ENCODE results near the gene DCUN1D2.
"Not testable (repeated sequence)": the region's sequence is repeated elsewhere in the genome, so short reads cannot be mapped to it uniquely, and the experiment has no call there.

Gene DCUN1D2

DNA sequence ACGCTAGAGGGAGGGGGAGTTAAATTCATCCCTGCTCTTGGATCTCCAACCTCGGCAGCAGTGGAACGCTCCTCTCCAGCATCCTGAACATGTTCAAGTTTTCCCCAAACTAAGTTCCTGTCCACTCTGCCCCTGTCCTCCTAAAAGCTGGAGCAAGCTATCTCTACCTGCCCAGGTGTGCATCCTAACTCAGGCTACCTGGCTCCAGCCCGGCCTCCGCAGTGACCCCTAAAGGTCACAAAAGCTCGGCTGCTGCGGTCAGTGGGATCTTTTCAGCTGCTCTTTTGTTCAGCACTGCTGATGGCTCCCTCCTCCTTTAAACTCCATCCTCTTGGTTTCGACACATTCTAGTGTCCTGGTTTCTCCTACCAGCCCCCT lies 1.4 kb downstream of the DCUN1D2 start:
- peak; percentile 80 for DNase-seq

DNA sequence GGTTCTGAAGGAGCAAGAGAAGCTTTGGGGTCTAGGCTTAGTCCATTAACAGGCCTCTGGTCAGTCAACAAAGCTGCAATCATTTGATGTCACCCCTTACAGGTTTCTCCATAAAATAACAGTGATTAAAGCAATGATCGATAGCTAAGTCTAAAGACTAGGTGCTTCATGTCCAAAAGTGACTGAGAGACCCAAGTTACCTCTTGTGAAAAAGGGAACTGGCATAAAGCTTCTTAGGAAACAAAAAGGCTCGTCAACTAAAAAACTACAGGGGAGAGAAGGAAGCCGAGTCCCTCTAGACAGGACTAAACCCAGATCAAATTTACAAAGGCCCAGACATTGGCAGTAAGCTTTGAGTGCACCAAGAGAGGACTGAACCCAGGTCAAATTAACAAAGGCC lies 2.2 kb downstream of the DCUN1D2 start:
- DNase-seq: no peak

DNA sequence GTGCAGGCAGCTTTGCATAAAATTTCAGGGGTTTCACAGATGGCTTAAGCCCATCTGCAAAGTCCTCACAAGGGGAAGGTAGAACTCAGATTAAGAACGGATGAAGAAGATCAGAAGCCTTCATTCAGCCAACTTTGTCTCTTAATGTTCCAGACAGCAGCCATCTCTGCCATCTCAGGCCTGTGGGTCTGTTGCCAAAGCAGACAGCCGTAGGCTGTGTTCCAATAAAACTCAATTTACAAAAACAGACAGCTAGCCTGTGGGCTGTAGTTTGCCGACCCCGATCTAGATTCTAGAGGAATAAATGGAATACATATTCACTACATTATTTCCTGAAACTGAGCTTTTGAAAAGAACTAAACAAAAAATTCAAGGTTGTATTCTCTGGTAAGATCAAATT lies 3.8 kb downstream of the DCUN1D2 start:
- no peak for DNase-seq

DNA sequence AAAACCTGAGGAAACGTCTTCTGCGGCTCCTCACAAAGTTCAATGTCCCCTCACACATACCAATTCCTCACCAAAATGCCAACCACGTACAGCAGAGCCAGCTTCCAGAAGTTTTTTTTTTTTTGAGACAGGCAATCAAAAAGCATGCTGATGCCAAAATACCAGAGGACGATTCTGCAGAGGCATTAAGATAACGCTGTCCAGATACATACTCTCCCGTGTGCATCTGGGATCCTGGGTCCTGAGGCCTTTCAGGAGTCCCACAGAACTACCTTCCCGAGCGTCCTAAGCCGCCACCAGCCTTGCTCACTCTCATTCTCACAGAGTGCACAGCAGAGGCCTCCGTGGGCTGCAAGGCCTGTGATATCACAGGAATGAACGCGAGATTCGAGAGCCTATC lies 5.0 kb downstream of the DCUN1D2 start:
- no peak for DNase-seq

DNA sequence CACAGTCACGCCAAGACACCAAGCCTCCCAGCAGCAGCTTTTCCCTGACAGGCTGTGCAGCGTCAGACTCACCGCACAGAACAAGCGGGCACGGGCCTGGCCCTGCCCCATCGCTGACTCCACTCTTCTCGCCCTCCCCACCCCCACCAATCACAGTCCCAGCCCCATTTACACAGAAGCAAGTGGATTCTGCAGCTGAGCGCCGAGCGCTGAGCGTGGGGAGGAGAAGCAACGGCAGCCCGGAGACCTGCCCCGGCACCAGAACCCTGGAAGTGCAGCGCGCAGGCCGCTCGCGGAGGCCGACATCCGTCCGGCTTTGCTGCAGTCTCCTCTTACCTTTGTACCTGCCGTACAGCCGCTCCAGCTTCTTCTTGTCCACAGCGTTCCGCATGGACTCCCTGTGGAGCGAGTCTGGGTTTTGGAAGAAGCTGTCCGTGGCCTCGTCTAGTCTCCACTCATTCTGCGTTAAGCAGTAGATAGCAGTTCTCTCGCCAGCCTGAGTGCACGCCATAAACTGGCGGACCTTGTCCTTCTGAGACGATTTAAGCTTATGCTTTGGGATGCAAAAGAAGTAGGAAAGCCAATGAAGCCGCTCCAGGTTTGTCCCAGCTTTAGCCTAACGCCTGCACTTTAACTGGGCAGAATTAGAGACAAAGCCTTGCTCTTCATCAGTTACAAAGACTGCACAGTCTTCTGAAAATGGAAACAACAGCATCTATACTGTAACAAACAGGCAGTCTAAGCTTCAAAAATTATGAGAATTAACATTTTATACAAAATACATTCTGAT lies 6.8 kb downstream of the DCUN1D2 start:
- no peak for DNase-seq

DNA sequence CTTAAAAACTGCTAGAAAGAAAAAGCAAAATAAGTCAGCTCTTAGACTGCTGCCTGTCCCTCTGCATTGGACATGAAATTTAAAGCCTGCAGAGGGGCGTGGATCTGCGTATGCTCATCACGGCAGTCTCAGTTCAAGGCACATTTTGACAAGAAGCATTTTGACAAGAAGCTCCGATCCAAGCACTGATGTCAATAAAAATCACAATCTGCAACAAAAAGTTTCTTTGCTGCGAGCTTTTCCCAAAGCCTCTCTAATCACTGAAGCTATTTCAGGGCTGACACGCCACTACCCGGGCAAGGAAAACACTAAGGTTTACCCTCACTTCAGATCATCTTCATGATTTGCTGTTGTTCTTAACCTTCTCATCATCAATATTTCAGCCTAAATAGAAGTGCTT lies 7.4 kb downstream of the DCUN1D2 start:
- DNase-seq: no peak

DNA sequence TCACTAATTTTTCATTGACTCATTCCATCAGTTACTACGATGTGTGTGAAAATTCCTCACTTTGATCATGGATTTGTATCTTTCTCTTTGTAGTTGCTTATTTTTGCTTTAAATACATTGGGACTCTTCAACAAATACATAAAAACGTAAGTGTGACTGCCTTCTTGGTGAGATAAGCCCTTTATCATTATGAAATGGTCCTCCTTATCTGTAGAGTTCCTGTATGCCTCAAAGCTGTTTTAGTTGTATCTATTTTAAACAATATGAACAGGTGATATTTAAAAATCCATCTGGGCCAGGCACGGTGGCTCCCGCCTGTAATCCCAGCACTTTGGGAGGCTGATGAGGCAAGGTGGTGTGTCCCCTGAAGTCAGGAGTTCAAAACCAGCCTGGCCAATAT lies 11.3 kb downstream of the DCUN1D2 start:
- no peak for DNase-seq

DNA sequence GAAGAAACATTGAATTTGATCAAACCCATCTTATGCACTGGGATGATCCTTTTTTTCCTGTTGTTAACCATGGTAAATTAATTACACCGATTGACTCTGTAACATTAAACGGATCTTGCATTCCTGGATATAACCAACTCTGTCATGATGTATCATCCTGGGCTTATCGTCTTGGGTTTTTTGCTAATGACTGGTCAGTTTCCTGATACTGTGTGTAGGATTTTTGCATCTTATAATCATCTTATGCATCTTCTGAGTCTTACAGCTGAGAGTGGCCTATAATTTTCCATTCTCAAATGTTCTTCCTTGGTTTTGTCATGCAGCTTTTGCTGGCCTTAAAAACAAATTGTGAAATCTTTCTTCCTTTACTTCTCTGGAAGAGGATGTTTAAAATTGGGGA lies 12.8 kb downstream of the DCUN1D2 start:
- DNase-seq: no peak

DNA sequence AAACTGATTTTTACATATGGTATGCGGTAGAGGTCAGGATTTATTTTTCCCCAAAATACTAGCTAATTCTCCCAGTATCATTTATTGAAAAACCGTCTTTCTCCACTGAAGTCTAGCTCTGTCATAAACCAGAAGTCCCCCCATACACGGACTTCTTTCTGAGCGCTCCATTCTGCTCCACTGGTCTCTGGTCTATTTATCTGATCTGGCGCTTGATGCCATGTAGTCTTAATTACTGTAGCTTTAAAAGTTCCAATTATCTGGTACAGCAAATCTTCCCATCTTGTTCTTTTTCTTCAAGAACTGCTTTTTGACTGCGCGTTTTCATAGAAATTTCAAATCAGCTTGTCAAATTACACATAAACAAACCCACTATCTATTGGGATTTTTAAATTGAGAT lies 13.7 kb downstream of the DCUN1D2 start:
- DNase-seq: no peak

DNA sequence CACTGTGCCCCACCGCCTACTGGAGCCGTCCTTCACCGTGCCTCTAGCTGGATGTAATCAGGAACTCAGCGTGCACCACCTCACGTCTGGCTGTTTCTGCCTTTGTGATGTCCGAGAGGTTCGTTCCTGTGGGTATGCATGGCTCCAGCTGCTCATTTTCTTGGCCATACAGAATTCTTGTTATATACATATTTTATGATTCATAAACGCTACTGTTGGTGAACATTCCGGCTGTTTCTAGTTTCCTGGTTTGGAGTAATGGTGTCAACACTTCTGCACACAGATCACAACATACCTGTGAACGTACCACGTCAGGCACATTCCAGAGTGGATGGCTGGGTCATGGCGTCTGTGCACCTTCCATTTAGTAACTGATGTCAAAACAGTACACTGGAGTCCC lies 14.6 kb downstream of the DCUN1D2 start:
- no peak for DNase-seq

DNA sequence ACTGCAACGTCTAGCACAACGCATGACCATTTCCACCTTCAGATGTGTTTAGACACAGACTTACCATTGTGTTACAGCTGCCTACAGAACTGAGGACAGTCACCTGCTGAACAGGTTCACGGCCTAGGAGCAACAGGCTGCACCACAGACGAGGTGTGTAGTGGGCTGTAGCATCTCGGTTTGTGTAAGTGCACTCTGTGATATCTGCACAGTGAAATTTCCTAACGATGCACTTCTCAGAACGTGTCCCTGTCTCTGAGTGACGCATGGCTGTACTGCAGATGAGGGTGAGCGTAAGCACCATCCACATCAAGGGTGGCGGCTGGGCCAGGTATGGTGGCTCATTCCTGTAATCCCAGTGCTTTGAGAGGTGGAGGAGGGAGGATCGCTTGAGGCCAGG lies 15.2 kb downstream of the DCUN1D2 start:
- DNase-seq: no peak

DNA sequence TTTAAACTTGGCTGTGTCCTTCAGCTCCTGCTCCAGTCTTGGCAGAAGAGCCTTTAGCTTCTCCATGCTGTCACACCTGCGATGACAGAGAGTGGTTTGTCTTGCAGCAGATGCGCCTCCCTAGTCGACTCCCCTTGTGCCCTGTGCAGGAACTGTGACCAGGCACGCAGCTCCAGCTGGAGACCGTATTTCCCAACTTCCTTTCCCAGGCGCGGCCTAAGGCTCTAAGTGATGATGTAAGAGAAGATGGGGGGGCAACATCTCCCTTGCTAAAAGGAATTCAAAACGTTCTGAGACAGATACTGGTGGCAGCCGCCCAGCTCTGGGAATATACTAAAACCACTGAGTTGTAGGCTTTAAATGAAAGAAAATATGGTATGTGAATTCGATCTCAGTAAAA lies 16.3 kb downstream of the DCUN1D2 start:
- no peak for DNase-seq

DNA sequence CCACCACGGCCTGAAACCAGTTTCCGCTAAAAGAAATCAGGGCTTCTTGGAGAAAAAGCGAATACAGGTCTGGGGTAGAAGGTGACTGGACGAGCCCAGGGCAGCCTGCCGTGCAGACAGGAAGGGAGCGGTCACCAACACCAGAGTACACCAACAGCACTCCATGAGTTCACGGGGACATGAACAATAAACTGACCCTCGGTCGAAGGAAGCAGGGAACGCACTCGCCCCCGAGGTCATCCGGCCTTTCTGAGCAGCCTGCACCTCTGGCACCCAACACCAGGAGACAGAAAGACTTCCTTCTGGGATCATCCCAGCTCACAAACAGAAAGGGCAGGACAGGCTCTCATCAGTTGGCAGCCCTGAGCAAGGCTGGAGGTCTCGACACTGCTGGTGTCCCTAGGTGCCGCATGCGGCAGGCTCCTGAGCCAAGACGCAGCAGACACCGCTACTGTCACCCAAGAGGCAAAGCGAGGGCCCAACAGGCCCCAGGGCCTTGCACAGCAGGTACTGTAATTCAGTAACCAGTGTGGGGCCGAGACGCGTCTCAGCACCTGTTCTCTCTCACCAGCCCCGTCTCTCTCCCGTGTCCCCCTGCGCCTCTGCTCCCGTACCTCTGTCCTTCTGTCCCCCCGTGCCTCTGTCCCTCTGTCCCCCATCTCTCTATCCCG lies 18.0 kb downstream of the DCUN1D2 start:
- no peak for DNase-seq

DNA sequence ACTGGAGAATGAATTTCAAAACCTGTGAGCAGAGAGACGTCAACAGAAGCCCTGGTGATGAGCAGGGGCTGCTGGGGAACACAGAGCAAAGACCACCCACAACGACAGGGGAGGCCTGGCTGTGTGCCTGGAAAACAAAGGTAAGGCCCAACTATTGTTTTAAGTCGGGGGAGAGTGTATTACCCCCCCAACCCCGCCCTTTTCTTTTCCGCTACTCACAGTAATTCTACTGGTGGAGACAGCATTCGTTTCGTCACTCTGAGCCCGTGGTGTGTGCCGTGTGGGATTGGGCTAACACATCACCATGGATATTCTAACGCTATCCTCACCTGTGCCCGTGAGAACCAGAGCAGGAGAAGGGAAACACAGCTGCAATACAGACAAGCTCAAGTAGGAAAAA lies 18.7 kb downstream of the DCUN1D2 start:
- DNase-seq: no peak

DNA sequence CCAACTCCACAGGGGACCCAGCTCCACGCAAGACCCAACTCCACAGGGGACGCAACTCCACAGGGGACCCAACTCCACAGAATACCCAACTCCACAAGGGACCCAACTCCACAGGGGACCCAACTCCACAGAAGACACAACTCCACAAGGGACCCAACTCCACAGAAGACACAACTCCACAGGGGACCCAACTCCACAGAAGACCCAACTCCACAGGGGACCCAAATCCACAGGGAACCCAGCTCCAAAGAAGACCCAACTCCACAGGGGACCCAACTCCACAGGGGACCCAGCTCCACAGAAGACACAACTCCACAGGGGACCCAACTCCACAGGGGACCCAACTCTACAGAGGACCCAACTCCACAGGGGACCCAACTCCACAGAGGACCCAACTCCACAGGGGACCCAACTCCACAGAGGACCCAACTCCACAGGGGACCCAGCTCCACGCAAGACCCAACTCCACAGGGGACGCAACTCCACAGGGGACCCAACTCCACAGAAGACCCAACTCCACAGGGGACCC lies 19.8 kb downstream of the DCUN1D2 start:
- DNase-seq: not testable (repeated sequence)

DNA sequence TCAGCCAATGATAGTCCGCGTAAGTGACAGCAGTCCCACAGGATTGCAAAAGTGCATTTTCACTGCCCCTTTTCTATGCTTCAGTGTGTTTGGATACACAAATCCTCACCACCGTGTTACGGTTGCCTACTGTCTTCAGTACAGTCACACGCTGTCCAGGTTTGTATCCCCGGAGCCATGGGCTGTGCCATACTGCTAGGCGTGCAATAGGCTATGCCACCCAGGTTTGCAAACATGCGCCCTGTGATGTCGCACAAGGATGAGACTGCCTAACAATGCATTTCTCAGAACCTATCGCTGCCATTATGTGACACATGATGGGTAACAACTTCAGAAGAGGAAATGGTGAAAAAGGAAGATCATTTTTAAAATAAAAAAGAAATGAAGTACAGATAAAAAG lies 20.4 kb downstream of the DCUN1D2 start:
- DNase-seq: no peak

DNA sequence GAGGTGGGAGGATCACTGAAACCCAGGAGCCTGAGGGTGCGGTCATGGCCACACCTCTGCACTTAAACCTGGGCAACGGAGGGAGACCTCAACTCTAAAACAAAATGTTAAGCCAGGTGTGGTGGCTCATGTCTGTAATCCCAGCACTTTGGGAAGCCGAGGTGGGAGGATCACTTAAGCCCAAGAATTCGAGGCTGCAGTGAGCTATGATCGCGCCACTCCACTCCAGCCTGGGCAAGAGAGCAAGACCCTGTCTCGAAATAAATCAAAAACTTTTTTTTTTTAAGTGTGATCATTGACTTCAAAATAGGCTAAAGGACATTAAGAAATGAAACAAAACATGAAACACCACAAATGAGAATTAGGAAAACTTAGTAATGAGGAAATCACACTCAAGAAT lies 20.9 kb downstream of the DCUN1D2 start:
- no peak for DNase-seq

DNA sequence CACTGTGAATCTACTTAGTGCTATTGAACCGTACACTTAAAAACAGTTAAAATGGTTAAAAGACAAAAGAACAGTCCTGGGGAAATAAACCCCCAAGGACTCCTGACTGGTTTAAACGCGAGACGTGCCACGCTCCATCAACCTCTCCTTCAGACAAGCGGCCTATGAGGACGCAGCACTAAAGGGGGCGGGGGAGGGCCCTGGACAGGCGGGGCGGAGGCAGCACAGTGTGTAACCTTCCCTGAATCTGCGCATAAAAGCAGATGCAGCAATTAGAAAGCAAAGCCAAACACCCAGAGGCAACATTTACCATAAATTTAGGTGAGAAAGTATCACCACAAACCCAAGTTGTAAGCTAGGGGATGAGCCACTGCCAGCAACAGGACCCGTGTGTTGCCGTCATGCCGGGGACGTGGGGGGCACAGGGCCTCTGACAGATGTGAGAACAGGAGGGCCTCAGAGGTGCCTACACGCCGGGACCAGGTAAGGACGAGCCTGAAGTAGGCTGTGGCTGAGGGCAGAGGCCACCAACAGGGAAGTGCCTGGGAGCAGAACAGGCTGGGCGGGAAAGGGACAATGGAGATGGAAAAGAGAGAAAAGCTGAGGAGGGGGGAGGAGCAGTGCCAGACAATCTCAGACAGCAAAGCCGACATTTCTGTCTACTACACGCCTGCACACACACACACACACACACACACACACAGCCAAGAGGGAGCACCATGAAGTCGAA lies 21.9 kb downstream of the DCUN1D2 start:
- no peak for DNase-seq

DNA sequence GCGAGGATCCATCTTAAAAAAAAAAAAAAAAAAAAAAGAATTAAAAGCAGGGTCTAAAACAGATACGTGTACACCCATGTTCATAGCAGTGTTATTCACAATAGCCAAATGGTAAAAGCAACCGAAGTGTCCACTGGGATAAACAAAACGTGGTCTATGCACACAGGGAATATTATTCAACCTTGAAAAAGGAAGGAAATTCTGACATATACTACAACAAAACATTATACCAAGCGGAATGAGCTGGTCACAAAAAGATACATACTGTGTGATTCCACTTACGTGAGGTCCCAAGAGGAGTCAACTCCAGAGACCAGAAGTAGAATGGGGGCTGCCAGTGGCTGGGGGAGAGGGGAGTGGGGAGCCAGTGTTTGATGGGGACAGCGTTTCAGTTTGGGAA lies 22.5 kb downstream of the DCUN1D2 start:
- no peak for DNase-seq

DNA sequence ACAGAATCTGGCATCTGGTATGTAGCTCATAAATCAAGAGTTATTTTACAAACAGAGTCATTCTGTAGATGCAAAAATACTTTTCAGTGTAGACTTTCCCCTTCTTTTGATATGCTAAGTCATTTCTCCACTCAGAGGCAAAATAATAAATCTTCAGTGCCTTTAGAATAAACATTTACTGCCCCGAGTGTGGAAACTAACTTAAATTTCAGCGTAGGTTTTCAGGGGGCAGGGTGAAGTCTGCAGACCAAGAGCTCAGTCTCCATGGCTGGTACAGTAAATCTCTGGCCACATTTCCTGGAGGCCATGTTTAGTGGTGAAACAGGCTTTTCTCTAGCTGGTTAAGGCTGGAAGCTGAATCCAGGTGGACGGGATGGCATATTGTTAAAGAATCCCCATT lies 24.1 kb downstream of the DCUN1D2 start:
- DNase-seq: no peak

DNA sequence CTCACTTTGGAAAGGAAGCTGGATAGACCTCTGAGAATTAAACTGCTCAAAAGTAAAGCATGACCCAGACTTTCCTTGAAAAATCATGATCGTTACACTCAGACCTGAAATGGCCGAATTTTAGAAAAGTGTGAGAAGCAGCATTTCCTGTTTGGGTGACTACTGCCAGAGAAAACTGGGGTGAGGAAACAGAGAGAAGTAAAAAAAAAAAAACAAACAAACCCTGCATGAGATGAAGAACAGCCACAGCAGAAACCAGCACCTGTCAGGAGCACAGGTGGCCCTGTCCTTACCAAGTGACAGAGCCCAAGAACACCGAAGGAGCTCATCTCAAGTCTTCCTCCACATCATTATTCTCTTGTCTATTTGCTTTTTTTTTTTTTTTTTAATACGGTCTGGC lies 25.2 kb downstream of the DCUN1D2 start:
- no peak for DNase-seq

DNA sequence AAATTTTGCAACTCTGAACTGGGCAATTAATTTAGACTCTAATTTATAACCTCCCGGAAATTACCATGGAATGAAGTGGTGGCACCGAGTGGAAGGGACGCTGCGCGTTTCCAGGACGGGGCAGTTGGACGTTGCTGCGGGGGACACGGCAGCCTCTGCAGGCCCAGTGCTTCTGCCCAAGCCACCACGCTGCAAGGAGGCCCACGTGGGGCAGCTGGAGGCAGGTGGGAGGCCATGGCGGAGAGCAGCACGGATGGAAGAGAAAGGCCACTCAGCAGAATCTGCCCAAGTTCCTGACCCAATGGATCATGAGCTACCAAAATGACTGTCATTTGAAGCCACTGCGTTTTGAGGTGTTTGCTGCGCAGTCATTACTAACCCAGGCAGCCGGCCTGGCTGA lies 26.0 kb downstream of the DCUN1D2 start:
- no peak for DNase-seq

DNA sequence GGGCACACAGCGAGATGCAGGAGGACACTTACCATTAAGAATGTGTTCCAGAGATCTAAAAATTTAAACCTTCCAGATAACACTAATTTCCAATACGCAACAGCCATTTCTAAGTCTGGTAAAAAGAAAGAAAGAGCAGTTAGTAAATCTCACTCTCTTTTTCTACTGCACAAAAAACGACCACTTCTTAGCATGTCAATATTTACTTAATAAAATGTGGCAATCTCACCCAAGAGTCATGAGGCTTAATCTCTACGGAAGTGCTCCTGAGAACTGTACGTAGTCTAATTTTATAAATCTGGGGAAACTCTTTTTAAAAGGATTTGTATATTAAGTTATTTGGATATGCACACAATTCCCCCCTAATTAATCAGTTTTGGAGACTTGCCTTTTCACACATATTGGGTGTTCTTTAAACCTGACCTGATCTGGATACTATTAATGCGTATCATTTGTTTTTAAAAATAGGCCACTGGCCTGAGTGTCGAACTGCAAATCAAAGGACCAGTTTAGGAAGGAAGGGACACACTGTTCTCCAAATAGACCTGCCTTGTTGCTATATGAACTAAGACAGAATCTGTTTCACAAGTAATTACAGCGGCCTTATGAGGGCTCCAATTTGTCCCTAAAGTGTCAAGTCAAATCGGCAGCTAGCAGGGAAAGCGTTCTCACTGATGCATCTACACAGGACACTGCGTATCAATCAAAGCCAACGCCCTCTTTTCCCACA lies 29.3 kb downstream of the DCUN1D2 start:
- DNase-seq: no peak

Measured in DMS79 treated with DMSO at 0.1 percent for 48 hours (cell line).